CD4-positive, alpha-beta T cell treated with Interleukin-21 for 1 hour (primary cell): ENCODE data around the gene TMEM80.

Experiments
- DNase-seq: peaks from one replicate; pipeline ENCODE4 v3.0.0-alpha.2; 2020

Gene TMEM80

GRCh38 chr11:748007-748359 is 52.4 kb downstream of the TMEM80 start:
- no peak for DNase-seq

DNA sequence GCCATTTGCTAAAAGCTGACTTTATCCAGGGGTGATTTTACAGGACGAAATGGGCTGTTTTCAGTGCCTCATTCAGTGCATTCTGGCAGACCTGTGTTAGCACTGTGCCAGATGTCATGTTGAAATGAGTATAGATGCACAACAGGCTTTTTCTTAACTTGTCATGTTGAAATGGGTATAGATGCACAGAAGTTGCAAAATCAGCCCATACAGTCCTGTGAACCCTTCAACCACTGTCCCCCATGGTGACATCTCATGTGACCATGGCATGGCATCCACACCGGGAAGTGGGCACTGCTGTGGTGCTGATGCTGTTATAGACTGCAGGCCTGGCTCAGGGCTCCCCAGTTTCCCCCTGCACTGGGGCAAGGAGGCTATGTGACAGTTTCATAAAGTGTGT is 54.1 kb downstream of the TMEM80 start:
- DNase-seq = no peak
